ENCODE results near the gene HEATR5A.

Gene HEATR5A

DNA sequence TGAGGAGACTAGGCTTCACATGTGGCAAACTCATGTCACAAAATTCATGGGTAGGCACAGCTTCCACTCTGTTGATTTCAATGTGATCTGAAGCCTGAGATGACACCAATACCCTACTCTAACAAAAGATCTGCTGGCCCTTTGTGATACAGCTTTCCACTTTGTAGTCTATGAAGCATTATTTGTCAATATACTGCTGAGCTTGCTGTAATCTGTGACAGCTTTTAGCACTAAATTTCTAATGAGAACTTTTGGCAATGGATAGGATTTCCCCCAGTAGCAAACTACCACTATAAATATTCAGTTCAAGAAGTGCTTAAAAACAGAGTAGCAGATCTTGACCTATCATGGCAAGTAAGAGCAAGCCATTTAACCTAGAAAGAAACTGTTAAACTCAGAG, 5.6 kb upstream of the HEATR5A start:
- no peak for DNase-seq

DNA sequence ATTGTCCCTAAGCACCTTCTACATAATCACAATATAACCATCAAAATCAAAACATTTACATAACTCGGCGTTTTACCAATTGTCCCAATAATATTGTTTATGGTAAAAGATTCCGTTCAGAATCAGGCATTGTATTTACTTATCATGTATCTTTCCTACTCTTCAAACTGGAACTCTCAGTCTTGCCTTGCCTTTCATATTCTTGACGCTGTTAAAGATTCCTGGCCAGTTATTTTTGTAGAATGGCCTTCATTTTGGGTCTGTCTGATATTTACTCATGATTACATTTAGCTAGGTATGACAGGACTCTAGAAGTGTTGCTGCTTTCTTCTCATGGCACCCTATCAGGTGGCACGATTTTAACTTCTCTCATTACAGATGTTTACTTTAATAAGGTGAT, 850 bp upstream of the HEATR5A start:
- no peak for DNase-seq

DNA sequence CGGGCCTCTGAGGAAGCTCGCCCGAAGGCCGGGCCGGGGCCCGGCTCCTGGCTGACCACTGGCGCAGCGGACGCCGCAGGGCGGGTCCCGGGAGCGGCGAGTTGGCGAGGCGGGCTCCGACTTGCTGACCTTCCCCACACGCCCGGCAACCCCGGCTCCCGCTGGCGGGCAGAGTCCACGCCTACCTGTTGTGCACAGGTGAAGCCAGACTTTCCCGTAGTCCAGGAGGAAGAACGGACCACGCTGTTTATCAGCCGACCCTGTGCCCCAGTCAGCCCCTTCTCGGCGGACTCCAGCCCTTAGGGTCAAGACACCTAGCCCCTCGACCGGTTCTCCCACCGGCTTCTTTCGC, 407 bp downstream of the HEATR5A start:
- peak; percentile 80 for DNase-seq

DNA sequence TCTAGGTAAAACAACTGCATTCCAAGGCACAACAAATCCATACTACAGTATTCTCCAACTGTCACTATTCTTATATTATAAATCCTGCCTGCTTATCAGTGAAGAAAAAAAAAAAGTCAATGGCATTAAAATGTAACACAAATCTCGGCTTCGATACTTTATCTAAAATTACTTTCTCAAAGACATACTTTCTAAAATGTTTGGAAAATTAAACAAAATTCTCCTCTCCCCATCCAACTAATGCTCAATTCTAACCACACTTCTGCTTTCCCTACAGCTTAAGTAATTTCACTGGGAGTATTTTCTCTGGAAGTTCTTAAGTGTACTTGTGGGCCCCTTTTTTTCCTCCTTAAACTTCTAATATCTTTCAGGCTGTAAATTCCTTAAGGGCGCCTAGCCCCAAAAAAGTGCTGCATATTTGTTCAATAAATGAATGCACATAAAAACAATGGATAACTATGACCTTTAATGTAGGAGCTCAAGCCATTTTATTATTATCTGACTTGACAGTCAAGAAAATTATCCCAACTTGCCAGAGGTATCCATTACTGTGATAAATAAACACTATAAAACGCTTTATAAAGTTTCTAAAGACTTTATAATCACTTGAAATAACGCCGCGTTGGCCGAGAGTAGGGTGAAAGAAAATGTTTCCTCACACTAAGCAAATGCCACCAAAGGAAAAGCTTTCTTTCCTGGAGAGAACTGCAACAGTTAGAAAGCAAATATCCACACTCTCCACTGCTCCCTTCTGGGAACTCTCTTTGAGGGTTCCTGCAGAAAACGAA, 977 bp downstream of the HEATR5A start:
- DNase-seq, result no peak

DNA sequence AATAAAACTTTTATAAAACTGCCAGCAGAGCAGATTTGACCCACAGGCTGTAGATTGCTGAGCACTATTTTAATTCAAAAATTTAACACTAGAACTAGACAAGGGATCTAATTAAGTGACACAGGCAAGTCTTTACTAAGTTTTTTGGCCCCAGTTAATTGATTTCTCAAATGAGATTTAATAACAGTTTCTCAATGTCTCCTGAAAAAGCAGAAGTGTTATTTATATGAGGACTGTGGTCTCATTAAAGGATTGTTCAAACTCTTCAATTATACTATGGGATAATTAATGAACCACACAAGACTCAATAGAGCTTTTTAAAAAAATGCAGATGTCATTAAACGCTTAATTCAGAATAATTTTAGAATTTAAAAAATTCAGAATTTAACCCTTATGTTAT, 1.9 kb downstream of the HEATR5A start:
- DNase-seq, result no peak

DNA sequence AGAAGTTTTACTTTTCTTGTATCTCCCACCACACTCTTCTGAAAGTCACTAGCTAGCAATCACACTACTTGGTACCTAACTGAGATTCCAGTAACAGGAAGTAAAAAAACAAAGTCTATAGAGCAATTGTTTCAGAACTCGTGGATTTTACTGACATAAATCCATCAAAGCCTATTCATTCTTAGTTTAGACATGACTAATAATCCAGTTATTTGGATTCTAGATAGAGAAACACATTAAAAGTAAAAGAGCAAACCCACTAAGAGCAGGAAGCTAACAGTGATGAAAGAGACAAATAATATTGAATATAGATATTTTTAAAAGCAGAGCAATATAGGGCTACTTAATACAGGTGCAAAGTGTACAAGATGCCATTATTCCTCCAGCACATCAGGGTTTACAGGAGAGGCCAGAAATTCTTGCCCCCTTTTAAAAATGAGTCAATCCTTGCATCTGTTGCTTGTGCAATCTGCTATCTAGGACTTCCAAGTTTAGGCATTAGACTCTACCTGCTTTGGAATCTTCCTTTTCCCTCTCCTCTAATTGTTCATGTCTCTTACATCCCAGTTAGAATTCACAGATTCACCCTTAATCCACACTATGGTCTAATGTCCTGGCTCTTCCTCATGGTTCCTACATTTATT, 6.0 kb downstream of the HEATR5A start:
- no peak for DNase-seq

DNA sequence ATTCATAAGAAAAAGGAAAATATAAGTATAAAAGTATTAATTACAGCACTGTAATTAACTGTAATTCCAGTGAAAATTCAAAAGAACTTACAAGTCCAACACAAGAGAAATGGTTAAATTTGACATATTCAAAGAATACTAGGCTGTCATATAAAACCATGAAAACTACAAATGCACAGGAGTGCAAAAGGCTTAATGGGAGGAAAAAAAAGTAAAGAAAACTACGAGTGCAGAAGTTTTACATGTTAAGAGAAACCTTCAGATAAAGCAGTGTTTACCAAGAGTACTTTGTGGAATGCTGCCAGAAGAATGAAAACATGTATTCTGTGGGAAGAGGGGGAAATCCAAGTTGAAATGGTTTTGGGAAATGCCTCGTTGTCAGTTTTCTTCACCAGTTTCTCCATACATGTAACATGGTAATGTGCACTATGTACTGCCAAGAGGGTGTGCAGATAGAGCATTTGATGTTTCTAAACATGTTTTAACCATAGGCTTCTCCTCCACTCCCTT, 9.1 kb downstream of the HEATR5A start:
- no peak for DNase-seq

DNA sequence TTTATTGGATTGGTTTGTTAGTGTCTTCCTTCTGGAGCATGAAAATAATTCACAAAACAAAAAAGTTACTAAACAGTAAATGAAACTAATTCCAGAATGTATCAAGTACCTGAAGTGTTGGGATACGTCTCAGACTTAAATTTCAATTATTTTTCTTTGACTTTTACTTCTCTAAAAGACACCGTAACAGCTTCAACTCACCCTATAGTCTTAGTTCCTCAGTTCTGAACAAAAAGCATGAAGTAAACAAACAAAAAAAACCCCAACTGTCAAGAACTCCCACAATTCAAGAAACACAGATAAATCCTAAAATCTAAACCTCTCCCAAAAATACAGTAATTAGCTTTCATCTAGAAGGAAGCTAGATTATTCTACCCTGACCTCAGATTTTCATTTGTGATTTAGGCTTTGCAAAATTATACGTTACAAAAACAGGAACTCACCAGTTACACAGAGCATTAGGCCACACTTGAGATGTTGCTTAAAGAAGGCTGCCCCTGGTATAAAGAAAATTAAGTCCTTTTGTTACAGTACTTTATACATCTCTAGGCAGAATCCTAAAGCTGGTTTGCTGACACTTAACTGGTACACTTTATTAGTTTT, 10.2 kb downstream of the HEATR5A start:
- no peak for DNase-seq

DNA sequence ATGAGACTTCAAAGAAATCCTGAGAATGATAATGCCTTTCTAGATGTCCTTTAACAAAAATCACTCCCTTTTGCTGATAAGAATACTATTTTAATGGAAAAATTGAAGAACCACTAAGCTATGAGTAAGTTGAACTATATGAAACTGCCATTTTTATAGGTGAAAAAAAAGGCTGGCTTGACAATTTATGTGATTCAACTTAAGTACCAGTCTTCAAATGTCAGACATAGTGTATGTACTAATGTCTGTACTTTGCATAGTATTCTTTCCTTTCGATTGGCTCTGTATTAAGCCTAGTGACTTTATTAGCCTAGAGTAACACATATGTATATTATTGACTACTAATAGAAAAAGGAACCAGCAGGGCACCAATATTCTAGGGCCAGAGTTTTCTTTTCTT, 11.9 kb downstream of the HEATR5A start:
- DNase-seq, result no peak

DNA sequence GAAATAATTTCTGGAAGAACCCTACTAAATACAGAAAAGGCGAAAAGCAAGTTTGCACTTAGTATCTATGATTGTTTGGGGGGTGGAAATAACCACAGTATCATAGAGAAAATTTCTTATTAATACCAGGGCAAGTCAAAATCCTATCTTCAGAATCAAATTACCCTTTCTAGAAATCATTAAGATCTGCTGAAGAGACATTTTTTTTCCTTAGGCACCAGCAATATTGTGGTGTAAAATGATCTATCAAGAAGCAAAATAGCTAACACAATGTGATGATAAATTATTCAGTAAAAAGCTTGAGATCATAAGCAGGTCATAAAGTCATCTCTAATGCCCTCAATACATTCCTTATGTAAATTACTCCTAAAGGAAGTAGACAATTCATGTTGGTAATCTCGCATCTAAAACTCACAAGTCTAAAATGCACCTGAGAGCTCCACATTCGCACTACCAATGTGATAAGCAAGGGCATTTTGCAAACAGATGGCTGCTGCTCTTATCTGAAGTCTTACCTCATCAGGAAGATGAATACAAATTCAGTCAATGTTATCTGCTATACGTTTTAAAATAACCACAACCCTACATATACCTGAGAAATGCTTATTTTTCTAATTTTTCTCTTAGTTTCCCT, 14.6 kb downstream of the HEATR5A start:
- DNase-seq, result peak; percentile 54

DNA sequence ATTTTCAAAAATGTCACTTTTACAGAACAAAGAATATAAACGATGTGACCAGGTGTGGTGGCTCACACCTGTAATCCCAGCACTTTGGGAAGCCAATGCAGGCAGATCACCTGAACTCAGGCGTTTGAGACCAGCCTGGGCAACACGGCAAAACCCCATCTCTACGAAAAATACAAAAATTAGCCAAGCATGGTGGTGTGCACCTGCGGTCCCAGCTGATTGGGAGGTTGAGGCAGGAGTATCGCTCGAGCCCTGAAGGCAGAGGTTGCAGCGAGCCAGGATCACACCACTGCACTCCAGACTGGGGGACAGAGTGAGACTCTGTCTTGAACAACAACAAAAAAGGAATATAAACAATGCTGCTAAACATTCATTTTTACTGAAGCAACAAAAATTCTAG, 15.2 kb downstream of the HEATR5A start:
- no peak for DNase-seq

DNA sequence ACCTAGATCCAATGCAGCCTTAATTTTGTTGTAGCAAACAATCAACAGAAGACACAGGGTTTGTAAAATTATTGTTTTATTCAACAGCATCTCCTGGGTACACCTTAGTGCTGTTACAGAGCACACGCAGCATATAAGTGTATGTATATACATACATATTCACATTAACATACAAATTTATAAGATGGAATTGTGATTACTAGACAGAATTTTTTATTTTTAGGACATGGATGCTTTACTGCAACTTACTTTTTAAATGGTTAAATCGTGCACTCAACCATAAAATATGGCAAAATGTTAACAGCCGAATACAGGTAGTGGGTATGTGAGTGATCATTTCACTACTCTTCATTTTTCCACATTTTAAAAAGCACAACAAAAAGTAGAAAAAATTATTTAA, 16.6 kb downstream of the HEATR5A start:
- DNase-seq, result no peak

DNA sequence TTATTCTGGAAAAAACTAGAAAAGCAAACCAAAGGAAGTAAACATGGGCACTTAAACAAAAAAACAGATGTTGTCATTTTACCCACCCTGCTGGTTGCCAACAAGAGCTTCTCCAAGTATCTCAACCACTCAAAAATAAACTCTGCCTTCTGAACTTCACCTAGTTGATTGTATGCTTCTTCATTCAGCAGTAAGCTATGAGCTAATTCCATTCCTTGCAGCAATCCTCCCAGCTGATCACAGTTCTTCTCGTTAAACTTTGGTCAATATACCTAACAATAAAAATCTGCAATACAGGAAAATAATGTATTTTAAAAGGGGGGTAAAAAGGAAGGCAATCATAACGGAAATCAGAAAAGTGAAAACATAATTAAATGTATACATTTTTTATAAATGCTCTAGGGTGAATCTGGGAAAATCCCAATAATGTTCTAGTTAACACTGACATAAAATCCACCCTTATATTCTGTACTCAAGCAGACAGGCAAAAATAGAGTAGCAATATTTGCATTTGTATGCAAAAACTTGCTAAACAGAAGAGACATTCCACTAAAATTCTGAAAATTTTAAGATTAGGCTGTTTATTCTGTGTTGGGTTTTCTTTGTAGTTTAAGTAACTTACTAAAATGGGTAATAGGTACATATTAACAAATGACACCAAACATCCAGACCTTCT, 17.4 kb downstream of the HEATR5A start:
- DNase-seq, result no peak

DNA sequence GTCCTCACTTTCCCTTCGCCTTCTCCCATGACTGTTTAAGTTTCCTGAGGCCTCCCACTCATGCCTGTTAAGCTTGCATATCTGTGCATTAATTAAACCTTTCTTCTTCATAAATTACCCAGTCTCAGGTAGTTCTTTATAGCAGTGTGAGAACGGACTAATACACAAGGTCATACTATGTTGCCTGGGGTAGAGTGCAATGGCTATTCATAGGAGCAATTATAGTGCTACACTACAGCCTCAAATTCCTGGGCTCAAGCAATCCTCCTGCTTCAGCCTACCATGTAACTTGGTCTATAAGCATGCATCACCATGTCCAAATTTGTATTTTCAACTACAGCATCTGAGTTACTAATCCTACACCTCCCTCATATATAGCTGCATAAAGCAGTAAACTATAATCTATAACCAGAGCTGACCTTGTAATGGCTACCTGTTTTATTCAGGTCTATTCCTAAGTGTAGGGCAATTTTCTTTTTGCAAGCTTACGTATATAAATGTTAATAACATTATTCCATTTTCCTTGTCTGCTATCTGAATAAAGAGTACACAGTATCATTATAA, 18.9 kb downstream of the HEATR5A start:
- DNase-seq, result no peak

DNA sequence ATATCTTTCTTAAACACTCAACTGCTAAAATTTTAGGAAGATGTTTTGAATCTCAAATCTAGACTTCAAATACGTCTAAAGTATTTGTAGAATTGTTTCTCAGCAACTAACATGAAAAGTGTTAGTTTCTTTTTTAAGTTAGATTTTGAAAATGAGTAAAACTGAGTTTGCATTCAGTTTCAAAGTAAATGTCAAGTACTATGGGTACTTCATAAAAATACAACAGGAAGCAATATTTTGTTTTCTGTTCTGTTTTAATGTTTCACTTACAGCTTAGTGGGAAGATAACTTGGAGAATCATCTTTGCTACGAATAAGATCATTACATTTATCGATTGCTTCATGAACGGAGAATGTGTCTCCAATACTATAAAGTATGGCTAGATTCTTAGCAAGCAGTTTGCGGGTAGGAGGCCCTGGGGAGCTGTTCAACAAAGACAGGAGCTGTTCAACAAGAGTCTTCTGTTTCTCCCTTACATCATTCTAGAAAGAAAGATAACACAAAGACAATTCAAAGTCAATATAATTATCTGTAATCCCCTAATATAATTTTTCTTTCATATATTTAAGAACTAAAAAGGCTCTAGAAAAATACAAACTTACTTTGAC, 20.2 kb downstream of the HEATR5A start:
- no peak for DNase-seq

DNA sequence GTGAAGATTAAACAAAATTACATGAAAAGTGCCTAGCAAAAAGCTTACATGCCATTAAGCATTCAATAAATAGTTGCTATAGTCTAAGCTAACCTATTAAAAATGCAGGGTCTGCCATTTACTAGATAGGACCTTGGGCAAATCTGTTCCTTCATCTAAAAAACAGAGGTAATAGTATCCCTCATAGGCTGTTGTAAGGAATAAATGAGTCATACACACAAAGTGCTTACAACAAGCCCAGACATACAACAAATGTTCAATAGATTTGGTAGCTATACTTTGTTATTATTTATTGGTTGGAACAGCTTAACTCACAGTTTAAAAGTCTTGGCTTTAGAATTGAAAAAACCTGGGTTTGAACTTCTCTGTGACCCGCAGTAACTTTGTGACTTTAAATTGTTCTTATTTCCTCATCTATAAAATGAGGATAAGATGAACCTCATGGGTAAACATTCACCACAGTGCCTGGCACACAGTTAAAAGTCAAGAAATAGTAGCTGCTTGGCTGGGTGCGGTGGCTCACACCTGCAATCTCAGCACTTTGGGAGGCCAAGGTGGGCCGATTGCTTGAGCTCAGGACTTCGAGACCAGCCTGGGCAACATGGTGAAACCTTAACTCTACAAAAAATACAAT, 24.7 kb downstream of the HEATR5A start:
- no peak for DNase-seq

DNA sequence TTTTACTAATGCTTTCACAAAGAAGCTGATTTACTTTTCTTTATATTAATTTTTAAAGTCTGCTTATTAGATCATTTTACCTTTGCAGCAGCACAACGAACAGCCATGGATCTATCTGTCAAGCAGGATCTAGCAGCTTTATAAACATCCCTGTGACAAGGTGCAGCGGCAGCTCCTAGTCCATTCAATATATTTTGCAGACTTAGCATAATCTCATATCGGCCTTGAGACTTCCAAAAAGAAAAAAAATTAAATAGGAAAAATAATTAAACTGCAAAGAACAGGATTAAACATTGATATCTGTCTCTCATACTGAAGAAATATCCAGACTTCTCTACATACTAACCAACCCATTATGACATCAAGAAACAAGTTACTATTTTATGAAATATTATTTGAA, 25.2 kb downstream of the HEATR5A start:
- DNase-seq, result no peak

DNA sequence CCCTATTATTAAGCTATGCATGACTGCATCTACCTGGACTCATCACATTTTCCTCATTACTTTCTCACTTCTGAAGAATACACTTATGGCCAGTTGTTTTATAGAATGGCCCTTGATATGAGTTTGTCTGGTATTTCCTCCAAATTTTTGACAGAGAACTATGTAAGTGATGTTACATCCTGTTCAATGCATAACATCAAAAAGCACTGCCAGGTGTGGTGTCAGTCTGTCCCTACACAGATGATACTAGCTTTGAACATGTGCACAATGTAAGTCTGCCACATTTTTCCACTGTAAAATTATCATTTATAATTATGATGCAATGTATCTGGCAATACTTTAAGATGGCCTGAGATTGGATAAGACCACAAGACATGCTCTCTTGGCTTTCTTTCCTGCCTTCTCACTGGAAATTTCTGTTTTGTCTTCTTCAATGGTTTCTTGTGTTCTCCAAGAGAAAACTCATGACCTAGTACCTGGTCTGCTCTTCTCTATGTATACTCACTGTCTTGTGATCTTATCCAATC, 28.3 kb downstream of the HEATR5A start:
- DNase-seq, result no peak

DNA sequence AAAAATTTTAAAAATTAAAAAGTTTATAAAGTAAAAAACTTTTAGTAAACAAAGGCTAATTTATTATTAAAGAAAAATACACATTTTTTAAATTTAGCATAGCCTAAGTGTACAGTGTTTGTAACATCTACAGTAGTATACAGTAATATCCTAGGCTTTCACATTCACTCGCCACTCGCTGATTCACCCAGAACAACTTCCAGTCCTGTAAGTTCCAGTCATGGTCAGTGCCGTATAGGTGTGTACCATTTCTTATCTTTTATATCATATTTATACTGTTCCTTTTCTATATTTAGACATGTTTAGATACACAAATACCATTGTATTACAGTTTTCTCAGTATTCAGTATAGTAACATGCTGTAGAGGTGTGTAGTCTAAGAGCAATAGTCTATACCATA, 28.9 kb downstream of the HEATR5A start:
- DNase-seq, result no peak

DNA sequence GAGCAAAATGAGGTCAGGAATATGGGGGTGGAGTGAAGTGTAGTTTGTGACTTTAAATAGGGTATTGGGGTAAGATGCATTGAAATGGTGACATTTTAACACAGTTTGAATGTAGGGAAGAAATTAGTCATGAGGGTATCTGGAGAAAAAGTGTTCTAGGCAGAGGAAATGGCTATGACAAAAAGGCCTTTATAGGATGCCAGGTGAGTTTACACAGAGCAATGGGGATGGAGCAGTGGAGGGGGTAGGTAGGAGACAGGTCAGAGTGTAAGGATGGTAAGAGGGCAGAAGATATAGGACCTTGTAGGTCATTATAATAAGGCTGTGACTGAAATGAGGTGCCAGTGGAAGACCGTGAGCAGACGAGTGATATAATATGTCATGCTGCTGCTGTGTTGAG, 30.4 kb downstream of the HEATR5A start:
- DNase-seq, result no peak

DNA sequence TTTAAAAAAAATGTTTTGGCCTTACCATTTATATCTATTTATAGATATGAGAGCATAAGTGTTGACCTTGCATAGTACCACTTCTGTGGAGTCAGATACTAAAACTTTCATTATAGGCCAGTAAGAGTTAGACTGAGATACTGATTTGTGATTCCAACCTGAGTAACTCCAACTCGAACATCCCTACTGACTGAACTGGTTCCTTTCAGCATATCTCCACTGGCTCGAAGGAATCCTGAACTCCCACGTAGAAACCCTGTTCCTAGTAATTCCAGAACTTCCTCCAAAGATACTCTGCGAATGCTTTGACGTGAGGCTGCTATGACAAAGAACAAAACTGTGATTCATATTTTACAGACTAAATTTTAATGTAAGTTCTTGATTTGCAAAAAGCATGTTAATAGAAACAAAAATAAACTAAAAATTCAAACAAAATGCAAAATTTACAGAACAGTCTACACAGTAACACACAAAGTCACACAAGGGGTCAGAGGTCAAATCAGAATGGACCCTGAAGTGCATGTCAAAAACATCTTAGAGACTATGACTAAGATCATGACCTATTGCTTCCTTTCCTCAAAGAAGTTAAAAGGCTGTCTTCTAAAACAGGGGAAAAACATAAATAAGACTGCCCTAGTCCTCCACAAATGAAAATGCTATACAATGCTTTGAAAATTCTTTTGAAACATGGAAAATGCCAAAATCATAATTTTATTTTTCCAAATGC, 31.5 kb downstream of the HEATR5A start:
- DNase-seq, result no peak
